ENCODE results near the gene CLN3. TPM values are rescaled to one million over a fixed set of nuclear protein-coding genes. Genes with fewer than 3 reads are reported as not detected.
"Not testable (repeated sequence)": the region's sequence is repeated elsewhere in the genome, so short reads cannot be mapped to it uniquely, and the experiment has no call there.

CLN3 gene
- total RNA-seq: 12.4 and 18.3 TPM in 2 replicates
- polyA plus RNA-seq (2012): 33.3 TPM

- DNase-seq (ENCODE audit: low read depth): peak; percentile 96
Observed at GRCh38 chr16:28491970-28492474, at the start of gene CLN3. Gene CLN3, minus strand, starts transcription at chr16:28492074. Its CDS starts 315 bp downstream, at chr16:28491759.

DNA sequence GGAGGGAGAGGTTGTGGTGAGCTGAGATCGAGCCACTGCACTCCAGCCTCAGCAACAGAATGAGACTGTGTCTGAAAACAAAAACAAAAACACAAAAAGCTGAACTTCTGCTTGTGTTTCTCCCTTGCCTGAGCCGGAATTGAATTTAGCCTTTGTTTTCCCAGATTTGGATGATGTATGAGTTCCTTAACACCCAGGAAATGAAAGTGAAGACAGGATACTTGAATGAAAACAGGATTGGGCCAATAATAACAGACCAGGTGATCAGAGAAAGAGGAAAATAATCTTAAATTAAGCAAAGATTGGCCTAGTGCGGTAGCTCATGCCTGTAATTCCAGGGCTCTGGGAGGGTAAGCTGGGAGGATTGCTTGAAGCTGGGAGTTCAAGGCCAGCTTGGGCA, 48.5 kb upstream of the CLN3 start:
- no peak for DNase-seq (ENCODE audit: low read depth)

- DNase-seq (ENCODE audit: low read depth): peak; percentile 97
Observed at GRCh38 chr16:28538733-28539596, 47.1 kb upstream of the CLN3 start, which contains the start of gene NUPR1. Gene NUPR1, minus strand, starts transcription at chr16:28538974. Its CDS starts 67 bp downstream, at chr16:28538907.

DNA sequence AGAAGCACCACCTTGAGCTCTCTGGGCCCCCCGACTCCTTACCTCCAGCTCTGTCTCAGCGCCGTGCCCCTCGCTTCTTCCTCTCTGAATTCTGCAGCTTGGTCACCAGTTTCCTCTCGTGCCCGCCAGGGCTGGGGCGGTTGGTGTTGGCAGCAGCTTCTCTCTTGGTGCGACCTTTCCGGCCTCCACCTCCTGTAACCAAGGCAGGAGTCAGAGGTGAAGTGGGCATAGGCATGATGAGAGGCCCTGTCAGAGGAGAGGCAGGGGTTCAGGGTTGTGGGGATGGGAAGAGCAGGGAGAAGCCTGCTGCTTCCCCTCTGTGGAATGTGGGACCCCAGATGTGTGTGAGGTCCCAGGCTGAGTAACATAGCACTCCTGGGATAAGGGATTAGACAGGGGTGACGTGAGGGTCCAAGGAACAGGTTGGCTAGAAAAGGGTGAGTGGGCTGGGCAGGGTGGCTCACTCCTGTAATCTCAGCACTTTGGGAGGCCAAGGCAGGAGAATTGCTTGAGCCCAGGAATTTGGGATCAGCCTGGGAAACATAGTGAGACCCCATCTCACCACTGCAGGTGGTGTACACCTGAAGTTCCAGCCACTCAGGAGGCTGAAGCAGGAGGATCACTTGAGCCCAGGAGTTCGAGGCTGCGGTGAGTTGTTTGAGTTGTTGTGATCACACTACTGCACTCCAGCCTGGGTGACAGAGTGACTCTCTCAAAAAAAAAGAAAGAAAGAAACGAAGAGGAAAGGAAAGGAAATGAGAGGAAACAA, 46.3 kb upstream of the CLN3 start:
- no peak for DNase-seq (ENCODE audit: low read depth)

GRCh38 chr16:28537076-28537475, 45.2 kb upstream of the CLN3 start:
- DNase-seq (ENCODE audit: low read depth): no peak

GRCh38 chr16:28534542-28535373, 42.9 kb upstream of the CLN3 start:
- DNase-seq (ENCODE audit: low read depth): no peak

DNA sequence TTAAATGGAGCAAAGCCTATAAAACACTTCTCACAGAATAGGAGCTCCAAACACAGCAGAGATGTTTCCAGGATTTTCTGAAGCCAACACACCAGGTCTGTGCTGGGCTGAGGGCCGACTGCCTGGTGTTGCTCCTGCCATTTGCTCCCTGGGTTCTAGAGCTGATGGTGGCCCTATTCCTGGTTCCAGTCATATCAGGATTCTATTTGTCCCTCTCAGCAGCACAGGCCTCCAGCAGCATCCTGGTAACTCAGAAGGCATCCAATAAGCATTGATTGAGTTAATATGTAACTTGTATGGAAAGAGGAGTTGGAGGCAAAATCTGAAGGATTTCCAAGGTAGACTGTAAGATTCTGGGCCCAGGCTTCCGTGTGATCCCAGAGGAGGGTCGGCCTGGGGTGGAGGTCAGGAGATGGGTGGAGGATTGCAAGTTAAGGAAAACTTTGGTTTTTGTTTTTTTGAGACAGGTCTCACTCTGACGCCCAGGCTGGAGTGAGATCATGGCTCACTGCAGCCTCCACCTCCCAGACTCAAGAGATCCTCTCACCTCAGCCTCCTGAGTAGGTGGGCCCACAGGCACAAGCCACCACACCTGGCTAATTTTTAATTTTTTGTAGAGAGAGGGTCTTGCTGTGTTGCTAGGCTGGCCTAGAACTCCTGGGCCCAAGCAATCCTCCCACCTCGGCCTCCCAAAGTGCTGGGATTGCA, 41.2 kb upstream of the CLN3 start:
- DNase-seq (ENCODE audit: low read depth): no peak

DNA sequence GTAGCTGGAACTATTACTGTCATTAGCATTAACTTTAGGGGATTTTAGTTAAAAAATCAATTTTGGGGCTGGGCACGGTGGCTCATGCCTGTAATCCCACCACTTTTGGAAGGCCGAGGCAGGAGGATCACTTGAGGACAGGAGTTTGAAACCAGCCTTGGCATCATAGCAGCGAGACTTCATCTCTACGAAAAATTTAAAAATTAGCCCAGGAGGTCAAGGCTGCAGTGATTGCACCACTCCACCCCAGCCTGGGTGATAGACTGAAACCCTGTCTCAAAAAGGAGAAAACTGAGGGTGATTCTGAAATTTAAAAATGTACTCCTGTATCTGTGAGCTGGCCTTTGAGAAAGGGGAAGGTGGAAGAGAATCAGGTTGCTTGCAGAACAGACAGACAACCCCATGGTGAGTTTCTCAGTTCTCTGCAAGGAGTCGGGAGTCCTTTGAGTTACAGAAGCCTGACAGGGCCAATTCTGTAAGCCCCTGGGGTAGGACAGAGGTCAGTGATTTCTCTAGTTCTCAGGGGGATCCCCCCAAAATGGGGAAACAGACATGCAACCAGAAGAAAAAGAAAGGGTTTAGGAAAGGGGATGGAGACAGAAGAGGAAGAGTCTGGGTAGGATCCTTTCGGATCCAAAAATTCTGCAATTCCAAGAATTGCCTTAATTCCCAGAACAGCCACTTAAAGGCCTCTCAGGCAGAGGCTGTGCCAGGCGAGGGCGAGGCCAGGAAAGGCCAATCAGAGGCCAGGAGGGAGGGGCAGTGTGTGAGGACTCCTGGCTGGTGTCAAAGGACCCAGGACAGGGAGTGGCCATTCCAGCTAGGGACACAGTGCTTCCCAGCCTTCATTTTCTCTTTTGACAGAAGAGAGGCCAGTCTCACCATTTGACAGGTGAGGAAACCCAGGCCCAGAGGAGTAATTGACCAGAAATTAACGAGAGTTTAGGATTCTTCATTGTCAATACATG, 40.2 kb upstream of the CLN3 start:
- DNase-seq (ENCODE audit: low read depth): peak; percentile 25

- DNase-seq (ENCODE audit: low read depth): no peak
Observed at GRCh38 chr16:28529124-28529523, 37.2 kb upstream of the CLN3 start.

GRCh38 chr16:28528463-28528867, 36.6 kb upstream of the CLN3 start:
- DNase-seq (ENCODE audit: low read depth): no peak

GRCh38 chr16:28527985-28528384, 36.1 kb upstream of the CLN3 start:
- no peak for DNase-seq (ENCODE audit: low read depth)

DNA sequence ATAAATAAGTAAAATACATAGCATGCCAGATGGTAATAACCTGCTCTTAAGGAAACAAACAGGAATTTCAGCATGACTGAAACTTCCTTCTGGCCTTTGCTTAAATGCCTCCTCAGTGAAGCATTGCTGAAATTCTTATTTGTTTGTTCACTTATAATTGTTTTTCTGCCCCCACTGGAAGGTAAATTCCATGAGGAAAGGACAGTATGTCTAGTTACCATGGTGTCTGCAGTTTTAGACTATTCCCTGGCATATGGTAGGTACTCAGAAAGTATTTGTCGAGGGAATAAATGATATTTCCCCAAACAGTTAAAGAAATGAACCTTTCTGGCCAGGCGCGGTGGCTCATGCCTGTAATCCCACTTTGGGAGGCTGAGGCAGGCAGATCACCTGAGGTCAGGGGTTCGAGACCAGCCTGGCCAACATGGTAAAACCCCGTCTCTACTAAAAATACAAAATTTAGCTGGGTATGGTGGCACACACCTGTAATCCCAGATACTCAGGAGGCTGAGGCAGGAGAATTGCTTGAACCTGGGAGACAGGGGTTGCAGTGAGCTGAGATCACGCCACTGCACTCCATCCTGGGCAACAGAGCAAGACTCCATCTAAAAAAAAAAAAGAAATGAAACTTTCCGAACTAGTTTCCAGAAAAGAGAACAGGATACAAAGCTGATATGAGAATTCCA, 35.4 kb upstream of the CLN3 start:
- not testable (repeated sequence) for DNase-seq (ENCODE audit: low read depth)

GRCh38 chr16:28526201-28527099, 34.6 kb upstream of the CLN3 start:
- no peak for DNase-seq (ENCODE audit: low read depth)

DNA sequence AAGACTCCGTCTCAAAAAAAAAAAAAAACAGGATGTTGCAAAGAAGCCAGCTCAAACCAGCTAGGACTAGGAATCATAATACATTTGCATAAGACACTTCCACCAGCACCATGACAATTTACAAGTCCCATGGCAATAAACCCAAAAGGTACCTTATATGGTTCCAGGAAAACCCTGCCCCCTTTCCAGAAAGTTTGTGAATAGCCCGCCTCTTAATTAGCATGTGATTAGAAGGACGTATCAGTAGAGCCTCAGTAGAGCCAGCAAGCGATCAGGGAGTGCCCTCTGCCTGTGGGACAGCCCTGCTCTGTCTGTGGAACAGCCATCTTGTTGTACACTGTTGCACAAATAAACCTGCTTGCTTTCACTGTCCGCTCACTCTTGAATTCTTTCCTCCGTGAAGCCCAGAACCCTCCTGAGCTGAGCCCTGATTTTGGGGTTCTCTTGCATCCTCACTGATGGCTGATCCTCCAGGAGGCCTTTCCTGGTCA, 32.9 kb upstream of the CLN3 start:
- DNase-seq (ENCODE audit: low read depth): no peak

GRCh38 chr16:28522792-28523191, 30.9 kb upstream of the CLN3 start:
- no peak for DNase-seq (ENCODE audit: low read depth)

DNA sequence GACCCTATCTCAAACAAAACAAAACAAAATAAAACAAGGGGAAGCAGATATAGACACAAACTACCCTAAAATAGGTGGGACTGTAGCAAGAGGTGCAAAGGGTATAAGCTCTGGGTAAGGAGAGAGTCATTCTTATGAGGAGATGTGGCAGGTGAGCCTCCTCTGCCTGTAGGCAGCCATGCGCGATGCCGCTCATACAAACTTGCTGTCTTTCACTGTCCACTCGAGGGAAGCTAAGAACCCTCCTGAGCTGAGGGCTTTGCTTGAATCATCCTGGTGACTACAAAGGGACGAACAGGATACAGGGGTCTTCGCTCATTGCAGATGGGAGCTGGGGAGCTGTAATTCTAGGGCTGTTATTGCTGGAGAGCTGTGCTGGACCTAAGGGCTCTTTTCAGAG, 29.6 kb upstream of the CLN3 start:
- no peak for DNase-seq (ENCODE audit: low read depth)

DNA sequence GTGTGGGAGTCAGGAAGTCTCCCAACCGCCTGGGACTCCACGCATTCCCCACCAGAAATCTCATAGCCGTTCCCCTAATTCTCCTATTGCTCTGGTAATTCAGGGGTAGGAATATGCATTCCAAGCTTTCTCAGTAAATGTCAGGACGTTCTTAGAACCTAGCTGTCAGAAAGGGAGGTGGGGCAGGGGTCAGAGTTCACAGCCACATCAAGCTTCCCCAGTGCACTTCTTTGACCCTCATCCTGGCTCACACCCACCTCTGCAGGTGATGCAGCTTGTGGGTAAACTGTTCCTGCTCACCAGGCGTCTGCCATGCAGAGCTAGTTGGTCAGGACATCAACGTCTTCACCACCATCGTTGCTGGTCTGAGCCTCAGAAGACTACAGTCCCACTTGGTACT, 28.8 kb upstream of the CLN3 start:
- DNase-seq (ENCODE audit: low read depth): no peak

Measured in myocyte (in vitro differentiated cells).